Thymus (tissue), 11 donors: ENCODE results near the gene MOSMO. TPM values are rescaled to one million over a fixed set of nuclear protein-coding genes. Genes with fewer than 3 reads are reported as not detected.
A peak's percentile ranks its signal among the peaks of the same experiment; 100 is the strongest.

Experiments
- DNase-seq, 9 donors: peaks; one replicate each; pipeline ENCODE4 v3.0.0-alpha.2; 2013; ENCODE audit warnings: low spot score in 9 of 9, low read depth in 6 of 9, missing footprints in 1 of 9
- H3K27ac ChIP-seq, 2 donors: one replicate each; pipeline ENCODE4 v1.5.1; 2013; ENCODE audit warnings: control low read depth in 1 of 2, low read depth in 1 of 2, low read length in 1 of 2, mild to moderate bottlenecking in 1 of 2, moderate library complexity in 1 of 2
- H3K27me3 ChIP-seq, 2 donors: one replicate each; pipeline ENCODE4 v1.5.1; 2013; ENCODE audit warnings: low read length in 1 of 2; ENCODE audit not compliant: control insufficient read depth in 2 of 2, insufficient read depth in 1 of 2
- H3K36me3 ChIP-seq, 2 donors: one replicate each; pipeline ENCODE4 v1.5.1; 2013; ENCODE audit warnings: low read length in 1 of 2, mild to moderate bottlenecking in 1 of 2, moderate library complexity in 1 of 2; ENCODE audit not compliant: control insufficient read depth in 2 of 2, insufficient read depth in 2 of 2
- H3K4me1 ChIP-seq, 2 donors: one replicate each; pipeline ENCODE4 v1.5.1; 2013; ENCODE audit warnings: low read length in 2 of 2; ENCODE audit not compliant: control insufficient read depth in 2 of 2, insufficient read depth in 2 of 2
- H3K4me3 ChIP-seq, 2 donors: one replicate each; pipeline ENCODE4 v1.5.1; 2013; ENCODE audit warnings: low read length in 2 of 2, control low read depth in 1 of 2, mild to moderate bottlenecking in 1 of 2
- H3K9me3 ChIP-seq, 2 donors: one replicate each; pipeline ENCODE4 v1.5.1; 2013; ENCODE audit warnings: low read length in 1 of 2, mild to moderate bottlenecking in 1 of 2; ENCODE audit not compliant: control insufficient read depth in 2 of 2, insufficient read depth in 1 of 2
- WGBS: extraction: QIAGEN DNeasy Blood & Tissue Kit; methylation state at CpG from one replicate; pipeline ENCODE4 v1.1.7; 2013; 5-methylcytosine and 5-hydroxymethylcytosine counted together
- polyA plus RNA-seq: library from polyadenylated mRNA; stranded (reverse); fragments of 200-250 nt; gene quantifications from one replicate; pipeline ENCODE4 v1.2.3, GENCODE V29; 2013
- total RNA-seq: library from RNA; stranded (reverse); fragments of 120-200 nt; gene quantifications from one replicate; pipeline ENCODE4 v1.2.4, GENCODE V29; 2013
- donor health status: healthy.

Gene MOSMO
- total and polyA plus RNA-seq, 2 donors = 8.8 to 15.1 TPM

DNA sequence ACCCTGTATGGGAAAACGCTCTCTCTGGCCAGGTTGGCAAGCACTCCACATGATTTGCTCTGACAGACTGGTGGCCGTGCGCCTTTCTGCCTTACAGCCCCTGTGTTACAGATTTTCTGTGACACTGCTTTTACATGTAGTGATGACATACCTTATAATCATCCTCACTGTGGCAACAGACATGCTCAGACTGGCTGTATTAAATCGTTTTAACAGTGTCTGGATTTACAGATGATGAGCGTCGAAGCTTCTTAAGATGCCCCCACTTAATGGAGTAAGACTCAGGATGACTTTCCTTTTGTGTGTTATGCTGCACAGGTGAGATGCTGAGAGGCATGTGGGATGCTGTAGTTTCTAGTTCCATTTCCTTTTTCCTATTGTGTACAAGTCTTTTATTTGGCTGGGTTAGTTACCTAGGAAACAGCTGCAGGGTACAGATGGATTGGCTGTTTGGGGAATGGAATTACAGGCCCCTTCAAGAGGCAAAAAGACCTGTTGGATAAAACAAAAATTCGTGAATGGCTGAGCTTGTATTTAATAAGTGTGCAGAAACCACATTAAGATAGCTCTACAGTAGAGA, 63.5 kb downstream of the MOSMO start:
- DNase-seq = no peak
- Histone ChIP-seq H3K36me3 (no peaks in the 10 kb centered on the region), H3K4me3 (no peak overlapping the region), H3K9me3 (peaks cover 0 to 5% of the 10 kb centered on the region in 2 donors), H3K27me3 (no peaks in the 10 kb centered on the region), H3K27ac (peak overlapping the region in 1 of 2 donors; percentile 46), H3K4me1 (no peaks in the 10 kb centered on the region)
- WGBS = 97% methylated on average over 7 of the region's 7 CpGs

DNA sequence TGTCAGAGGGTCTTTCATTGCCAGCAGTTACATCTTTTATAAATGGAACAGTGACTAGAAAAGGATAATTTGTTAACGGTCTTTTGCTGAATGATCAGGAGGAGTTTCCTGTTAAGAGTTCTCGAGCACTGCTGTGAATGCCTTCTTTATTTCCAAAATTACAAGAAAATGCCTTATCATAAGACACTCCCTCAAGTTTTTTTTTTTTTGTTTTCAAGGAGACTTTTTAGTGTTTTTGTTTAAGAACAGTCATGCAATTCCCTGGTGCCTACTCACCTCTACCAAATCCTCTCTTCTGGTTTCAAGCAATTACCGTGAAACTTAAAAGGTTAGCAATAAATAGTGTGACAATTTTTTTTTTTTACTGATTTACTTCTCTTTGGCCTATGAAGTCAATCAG, 65.4 kb downstream of the MOSMO start:
- WGBS = 97% methylated on average over 3 of the region's 3 CpGs
- no peaks in the 10 kb centered on the region for H3K27me3 ChIP-seq
- no peaks in the 10 kb centered on the region for H3K36me3 ChIP-seq
- no peak overlapping the region for H3K27ac ChIP-seq
- H3K9me3 ChIP-seq = no peaks in the 10 kb centered on the region
- no peak for DNase-seq
- H3K4me3 ChIP-seq = no peak overlapping the region
- H3K4me1 ChIP-seq = no peaks in the 10 kb centered on the region

DNA sequence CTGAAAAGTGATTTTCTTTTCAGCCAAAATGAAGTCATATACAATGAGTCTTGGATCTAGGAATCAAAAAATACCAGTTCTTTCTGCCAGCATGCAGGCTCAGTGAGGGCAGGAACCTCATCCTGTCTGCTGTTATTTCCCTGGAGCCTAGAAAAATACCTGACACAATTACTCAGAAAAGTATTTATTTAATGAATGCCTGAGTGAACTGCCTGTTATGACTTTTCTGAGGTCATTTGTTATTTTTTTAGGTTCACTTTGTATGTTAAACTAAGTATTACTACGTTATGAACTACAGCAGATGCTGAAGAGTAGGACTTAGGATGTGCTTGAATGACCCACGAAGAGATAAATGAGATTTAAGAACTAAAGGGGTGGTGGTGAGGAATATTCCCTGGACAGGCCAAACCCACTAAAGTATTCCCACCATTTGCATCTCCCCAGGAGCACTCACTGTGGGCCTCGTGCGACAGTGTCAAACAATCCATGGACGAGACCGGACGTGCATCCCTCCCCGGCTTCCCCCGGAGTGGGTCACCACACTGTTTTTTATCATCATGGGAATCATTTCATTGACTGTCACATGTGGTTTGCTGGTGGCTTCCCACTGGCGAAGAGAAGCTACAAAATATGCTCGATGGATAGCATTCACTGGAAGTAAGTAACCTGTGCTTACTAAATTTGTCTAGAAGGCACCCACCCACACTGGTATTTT, 67.3 kb downstream of the MOSMO start:
- Histone ChIP-seq H3K36me3 (no peaks in the 10 kb centered on the region), H3K4me1 (no peaks in the 10 kb centered on the region), H3K27ac (no peak overlapping the region), H3K4me3 (no peak overlapping the region), H3K9me3 (no peaks in the 10 kb centered on the region), H3K27me3 (no peaks in the 10 kb centered on the region)
- no peak for DNase-seq
- WGBS = 98% methylated on average over 11 of the region's 11 CpGs

DNA sequence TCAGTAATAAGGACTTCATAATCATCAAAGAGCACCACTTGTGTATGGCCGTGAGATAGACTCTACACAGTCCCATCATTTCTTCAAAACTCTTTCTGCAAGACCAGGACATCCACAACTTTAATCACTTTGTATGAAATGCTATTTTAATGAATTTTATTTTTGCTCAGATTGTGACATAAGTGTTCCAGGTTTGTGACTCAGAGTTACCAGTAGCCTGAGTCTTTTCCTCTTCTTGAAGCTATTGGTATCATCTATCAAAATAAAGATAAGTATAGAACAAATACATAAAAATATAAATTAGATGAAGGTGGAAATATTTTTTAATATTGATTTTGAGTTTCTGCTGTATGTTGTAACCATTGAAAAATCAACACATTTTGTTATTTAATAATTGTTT, 67.9 kb downstream of the MOSMO start:
- no peaks in the 10 kb centered on the region for H3K9me3 ChIP-seq
- DNase-seq = no peak
- H3K36me3 ChIP-seq = no peaks in the 10 kb centered on the region
- H3K4me3 ChIP-seq = no peak overlapping the region
- H3K4me1 ChIP-seq = no peaks in the 10 kb centered on the region
- WGBS = 99% methylated on average over 1 of the region's 1 CpG
- H3K27me3 ChIP-seq = no peaks in the 10 kb centered on the region
- H3K27ac ChIP-seq = no peak overlapping the region

DNA sequence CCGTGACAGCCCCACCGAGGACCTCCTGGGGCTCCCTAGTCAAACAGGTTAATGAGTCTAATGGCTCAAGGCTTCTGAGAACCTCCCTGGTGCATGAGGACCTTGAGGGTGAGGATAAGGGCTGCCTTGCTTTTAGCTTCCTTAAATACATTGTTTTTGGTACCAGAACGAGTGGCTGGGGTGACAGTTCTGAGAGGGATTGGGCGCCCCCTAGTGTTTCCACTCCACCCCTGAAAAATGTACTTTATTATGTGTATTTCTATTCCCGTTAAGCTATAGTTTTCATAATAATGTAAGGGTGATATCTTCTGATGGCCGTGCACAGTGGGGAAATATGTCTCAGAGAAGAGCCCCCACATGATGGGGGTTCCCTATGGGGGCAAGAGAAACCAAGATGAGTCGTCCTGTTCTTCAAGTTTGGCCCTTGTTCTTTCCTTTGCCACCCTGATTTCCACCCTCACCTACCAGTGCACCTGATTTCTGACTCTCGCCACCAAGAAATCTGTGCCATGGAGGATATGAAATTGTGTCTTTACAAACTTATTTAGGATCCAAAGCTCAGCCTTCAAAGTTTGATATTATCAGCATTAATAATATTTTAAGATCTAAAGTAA, 69.9 kb downstream of the MOSMO start:
- 49% methylated on average over 8 of the region's 8 CpGs for WGBS
- H3K27ac ChIP-seq = no peak overlapping the region
- peak; percentile 11 to 74 (median 49) for DNase-seq
- no peaks in the 10 kb centered on the region for H3K27me3 ChIP-seq
- no peaks in the 10 kb centered on the region for H3K4me1 ChIP-seq
- H3K36me3 ChIP-seq = no peaks in the 10 kb centered on the region
- no peaks in the 10 kb centered on the region for H3K9me3 ChIP-seq
- H3K4me3 ChIP-seq = no peak overlapping the region

DNA sequence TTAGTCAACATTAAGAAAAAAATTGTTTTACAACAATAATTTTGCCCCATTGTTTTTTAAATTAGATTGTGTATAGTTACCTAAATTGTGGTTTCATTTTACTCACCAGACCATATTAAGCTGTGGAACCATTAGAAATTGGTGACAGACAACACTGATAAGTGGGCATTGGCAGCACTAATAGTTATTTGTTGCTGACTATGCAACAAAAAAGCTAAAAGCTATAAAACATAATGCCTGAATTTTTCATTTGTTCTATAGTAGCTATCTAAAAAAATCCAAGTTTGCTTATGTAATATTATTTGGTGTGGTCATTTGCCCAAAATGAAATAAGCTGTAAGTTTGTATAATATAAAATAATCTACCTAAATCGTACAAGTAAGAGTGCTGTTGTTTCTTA, 70.7 kb downstream of the MOSMO start:
- 97% methylated on average over 1 of the region's 1 CpG for WGBS
- Histone ChIP-seq H3K36me3 (no peaks in the 10 kb centered on the region), H3K9me3 (no peaks in the 10 kb centered on the region), H3K27me3 (no peaks in the 10 kb centered on the region), H3K4me3 (no peak overlapping the region), H3K27ac (no peak overlapping the region), H3K4me1 (no peaks in the 10 kb centered on the region)
- DNase-seq = no peak

DNA sequence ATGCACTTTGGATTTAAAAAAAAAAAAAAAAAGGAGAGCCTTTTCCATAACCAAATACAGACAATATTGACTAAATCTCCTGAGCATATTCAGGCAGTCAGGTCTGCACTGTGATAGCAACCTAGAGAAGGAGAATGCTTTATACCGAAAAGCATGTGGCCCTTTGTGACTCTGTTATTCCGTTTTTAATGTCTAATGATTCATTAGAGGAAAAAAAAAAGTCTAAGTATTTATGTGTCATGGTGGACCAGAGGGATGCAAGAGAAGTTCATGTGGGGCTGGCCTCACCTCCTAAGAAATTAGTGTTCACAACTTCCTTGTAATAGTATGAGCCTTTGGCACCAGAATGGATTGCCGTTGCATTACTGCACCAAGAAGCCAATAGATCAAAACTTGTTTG, 73.1 kb downstream of the MOSMO start:
- Histone ChIP-seq H3K36me3 (peaks cover 0 to 3% of the 10 kb centered on the region in 2 donors), H3K4me3 (no peak overlapping the region), H3K27me3 (no peaks in the 10 kb centered on the region), H3K9me3 (no peaks in the 10 kb centered on the region), H3K4me1 (no peaks in the 10 kb centered on the region), H3K27ac (no peak overlapping the region)
- DNase-seq = no peak
- 96% methylated on average over 3 of the region's 3 CpGs for WGBS

DNA sequence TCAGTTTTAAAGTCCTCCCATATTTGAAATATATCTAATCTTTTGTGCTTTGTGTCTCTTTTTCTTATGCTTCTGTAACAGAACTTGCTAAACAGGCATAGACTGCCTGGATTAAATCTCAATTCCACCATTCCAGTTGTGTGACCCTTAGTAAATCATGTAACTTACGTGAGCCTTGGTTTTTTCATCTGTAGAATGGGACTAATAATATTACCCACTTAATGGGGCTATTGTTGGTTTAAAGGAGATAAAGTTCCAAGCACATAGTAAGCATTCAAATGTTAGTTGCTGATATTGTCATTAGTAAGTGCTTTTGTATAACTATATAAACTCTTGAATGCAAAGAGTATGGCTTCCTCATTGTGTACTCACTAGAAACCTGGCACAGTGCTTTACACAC, 78.5 kb downstream of the MOSMO start:
- H3K27me3 ChIP-seq = no peaks in the 10 kb centered on the region
- 99% methylated on average over 1 of the region's 1 CpG for WGBS
- peaks cover 3 to 5% of the 10 kb centered on the region in 2 donors for H3K36me3 ChIP-seq
- no peaks in the 10 kb centered on the region for H3K4me1 ChIP-seq
- no peaks in the 10 kb centered on the region for H3K9me3 ChIP-seq
- H3K4me3 ChIP-seq = no peak overlapping the region
- no peak overlapping the region for H3K27ac ChIP-seq
- DNase-seq = no peak

DNA sequence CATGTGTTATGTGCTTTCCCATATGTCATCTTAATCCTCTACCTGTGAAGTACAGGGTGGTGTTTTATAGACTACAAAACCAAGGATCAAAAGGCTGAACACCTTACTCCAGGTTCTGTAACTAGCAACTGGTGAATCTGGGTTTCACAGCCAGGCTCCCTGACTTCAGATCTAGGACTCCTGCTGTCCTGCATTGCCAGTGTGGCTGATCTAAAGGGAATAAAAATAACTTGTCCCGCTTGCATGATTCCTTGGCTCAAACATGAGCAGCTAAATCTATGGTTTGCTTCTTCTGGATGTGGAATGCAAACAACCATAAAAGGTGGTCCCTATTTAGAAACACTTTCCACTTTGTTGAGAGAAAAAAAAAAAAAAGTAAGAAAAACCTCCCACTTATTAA, 80.7 kb downstream of the MOSMO start:
- H3K9me3 ChIP-seq = no peaks in the 10 kb centered on the region
- no peaks in the 10 kb centered on the region for H3K27me3 ChIP-seq
- DNase-seq = no peak
- WGBS = 95% methylated on average over 1 of the region's 1 CpG
- H3K36me3 ChIP-seq = peaks cover 3 to 5% of the 10 kb centered on the region in 2 donors
- no peaks in the 10 kb centered on the region for H3K4me1 ChIP-seq
- no peak overlapping the region for H3K27ac ChIP-seq
- H3K4me3 ChIP-seq = no peak overlapping the region
